ENCODE results near the gene DDX59. TPM values are rescaled to one million over a fixed set of nuclear protein-coding genes. Genes with fewer than 3 reads are reported as not detected.

DDX59 gene
- total RNA-seq, 3 donors from 2014 or later: 23.6 to 30.1 (median 24.2) TPM

DNA sequence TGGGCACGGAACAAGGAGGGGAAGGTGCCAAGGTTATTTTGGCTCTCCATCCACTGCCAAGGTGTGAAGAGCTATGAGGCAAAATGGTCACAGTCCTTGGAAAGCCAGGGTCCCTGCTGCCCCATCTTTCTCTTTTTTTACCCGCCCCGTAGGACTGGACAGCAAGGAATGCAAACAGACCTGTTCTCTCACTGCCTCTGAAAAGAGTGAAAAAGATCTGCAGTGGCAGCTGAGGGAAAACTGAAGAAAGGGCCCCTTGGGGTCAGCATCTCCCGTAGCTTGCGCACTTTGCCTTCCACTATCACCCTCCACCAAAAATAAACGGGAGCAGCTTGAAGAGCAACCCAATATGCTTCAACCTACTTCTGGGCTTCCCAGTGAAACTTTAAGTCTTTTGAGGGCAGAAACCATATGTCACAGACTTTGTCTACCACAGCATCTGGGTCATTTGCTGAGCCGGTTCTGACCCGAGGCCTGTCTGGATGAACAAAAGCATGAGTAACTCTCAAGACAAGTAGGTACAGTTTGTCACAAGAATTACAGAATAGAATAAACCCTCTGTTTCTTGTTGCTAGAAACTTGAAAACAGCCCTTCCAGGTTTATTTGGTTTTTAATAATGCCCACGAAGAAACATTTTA lies 39.7 kb downstream of the DDX59 start:
- no peak for DNase-seq (ENCODE audit: low spot score in 2 of 2)
- TF ChIP-seq POLR2A (IDR thresholded peaks at IDR 0.05) (no peak), POLR2AphosphoS5 (IDR thresholded peaks at IDR 0.05) (no peak)
- TF ChIP-seq, protein P1, sequence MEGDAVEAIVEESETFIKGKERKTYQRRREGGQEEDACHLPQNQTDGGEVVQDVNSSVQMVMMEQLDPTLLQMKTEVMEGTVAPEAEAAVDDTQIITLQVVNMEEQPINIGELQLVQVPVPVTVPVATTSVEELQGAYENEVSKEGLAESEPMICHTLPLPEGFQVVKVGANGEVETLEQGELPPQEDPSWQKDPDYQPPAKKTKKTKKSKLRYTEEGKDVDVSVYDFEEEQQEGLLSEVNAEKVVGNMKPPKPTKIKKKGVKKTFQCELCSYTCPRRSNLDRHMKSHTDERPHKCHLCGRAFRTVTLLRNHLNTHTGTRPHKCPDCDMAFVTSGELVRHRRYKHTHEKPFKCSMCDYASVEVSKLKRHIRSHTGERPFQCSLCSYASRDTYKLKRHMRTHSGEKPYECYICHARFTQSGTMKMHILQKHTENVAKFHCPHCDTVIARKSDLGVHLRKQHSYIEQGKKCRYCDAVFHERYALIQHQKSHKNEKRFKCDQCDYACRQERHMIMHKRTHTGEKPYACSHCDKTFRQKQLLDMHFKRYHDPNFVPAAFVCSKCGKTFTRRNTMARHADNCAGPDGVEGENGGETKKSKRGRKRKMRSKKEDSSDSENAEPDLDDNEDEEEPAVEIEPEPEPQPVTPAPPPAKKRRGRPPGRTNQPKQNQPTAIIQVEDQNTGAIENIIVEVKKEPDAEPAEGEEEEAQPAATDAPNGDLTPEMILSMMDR (IDR thresholded peaks at IDR 0.05): no peak
- no peaks in the 10 kb centered on the region for H3K27me3 ChIP-seq
- H3K4me1 ChIP-seq: no peaks in the 10 kb centered on the region
- intact Hi-C loops (cut with DNase I; ENCODE audit: low total_unique reads): no loop called here
- no peak overlapping the region for H3K4me3 ChIP-seq
- H3K27ac ChIP-seq: no peak overlapping the region
- no peaks in the 10 kb centered on the region for H3K36me3 ChIP-seq
- H3K9me3 ChIP-seq: no peaks in the 10 kb centered on the region

DNA sequence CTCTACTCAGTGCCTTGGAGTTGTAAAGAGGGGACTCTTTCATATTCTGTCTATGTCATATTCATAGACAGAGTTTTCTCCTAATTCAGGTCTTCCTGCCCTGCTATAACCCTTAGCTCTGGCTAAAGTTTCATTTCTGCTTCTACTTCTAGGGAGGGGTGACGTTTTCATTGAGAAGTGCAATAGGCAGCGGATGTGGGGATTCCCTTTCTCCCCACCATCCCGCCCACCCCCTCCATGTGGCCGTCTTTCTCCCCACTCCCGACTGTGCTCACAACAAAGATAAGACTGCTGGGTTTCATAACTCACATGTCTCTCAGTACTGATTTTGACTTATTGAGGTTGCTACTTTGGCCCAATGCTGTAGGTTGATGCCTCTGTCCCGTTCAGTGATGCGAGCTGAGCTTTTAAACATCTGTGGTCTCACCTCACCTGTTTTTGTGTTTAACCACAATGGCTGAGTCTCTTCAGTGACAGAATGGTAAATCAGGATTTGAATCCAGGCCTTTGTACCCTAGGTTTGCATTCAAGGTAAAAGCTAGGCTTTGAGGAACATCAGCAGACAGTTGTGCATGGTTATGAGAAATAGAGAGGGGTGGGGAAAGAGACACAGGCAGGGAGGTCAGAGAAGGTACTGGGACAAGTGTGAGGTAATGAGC lies 41.4 kb downstream of the DDX59 start:
- no peaks in the 10 kb centered on the region for H3K9me3 ChIP-seq
- intact Hi-C loops (cut with DNase I; ENCODE audit: low total_unique reads): no loop called here
- H3K27ac ChIP-seq: no peak overlapping the region
- no peaks in the 10 kb centered on the region for H3K4me1 ChIP-seq
- DNase-seq (ENCODE audit: low spot score in 2 of 2): no peak
- no peak overlapping the region for H3K4me3 ChIP-seq
- no peaks in the 10 kb centered on the region for H3K27me3 ChIP-seq
- no peaks in the 10 kb centered on the region for H3K36me3 ChIP-seq
- TF ChIP-seq POLR2A (IDR thresholded peaks at IDR 0.05) (no peak), POLR2AphosphoS5 (IDR thresholded peaks at IDR 0.05) (no peak)
- TF ChIP-seq, protein P1 (IDR thresholded peaks at IDR 0.05): no peak

DNA sequence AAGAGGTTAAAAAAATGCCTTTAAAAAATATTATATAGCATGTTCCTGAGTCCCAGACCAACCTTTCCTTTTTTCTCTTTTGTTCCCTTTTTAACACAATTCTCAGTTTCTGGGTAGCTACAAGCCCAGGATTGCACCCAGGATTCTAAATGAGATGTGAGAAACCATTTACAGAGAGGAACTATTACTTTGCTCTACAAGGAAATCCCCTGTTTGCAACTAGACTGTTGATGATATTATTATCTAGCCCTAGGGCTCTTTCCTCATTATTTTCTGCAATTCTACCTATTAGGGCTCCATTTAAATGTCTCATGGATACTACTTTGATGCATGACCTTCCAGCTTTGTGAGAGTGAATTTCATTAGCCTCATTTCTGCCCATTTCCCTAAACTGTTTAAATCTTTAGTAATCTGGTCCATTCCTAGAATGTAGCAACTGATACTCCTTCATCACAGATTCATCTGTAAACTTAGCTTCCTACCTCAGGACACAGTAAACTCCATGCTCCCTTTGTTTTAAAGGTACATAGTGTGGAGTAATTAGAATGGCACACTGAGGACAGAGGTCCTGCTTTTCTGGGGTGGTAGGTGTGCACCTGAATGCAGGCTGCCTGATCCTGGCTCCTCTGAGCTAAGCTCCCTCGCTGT lies 42.0 kb downstream of the DDX59 start:
- TF ChIP-seq, protein P1 (IDR thresholded peaks at IDR 0.05): no peak
- no peak for TF ChIP-seq POLR2AphosphoS5 (IDR thresholded peaks at IDR 0.05)
- no peak for TF ChIP-seq POLR2A (IDR thresholded peaks at IDR 0.05)
- H3K9me3 ChIP-seq: no peaks in the 10 kb centered on the region
- no peak for DNase-seq (ENCODE audit: low spot score in 2 of 2)
- no peaks in the 10 kb centered on the region for H3K36me3 ChIP-seq
- H3K4me1 ChIP-seq: no peaks in the 10 kb centered on the region
- H3K27ac ChIP-seq: no peak overlapping the region
- H3K27me3 ChIP-seq: no peaks in the 10 kb centered on the region
- no peak overlapping the region for H3K4me3 ChIP-seq
- intact Hi-C loops (cut with DNase I; ENCODE audit: low total_unique reads): no loop called here

DNA sequence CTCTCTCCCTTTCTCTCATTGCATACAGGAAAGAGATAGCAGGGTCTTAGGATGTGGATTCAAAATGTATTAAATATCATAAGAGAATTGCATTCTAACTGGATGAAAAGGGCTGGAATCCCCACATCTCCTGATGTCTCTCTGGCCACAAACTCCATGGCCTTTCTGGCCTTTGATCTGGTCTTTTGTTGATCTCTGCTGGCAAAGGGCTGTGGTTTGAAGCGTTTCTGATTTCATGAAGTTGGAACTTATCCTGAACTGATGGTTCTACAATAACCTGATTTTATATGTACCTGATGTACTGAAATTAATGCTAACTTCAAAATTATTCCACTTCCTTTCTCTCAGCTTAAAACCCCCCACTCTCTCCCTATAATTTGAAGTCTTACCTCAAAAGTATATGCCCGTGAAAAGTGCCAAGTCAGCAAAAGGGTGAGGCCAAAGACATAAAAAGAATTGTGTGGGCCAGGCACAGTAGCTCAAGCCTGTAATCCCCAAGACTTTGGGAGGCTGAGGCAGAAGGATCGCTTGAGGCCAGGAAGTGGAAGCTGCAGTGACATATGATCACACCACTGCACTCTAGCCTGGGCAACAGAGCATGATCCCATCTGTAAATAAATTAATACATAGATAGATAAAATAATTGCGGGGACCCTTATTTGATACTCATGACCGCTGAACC lies 42.7 kb downstream of the DDX59 start:
- TF ChIP-seq, protein P1 (IDR thresholded peaks at IDR 0.05): no peak
- no peak for TF ChIP-seq POLR2A (IDR thresholded peaks at IDR 0.05)
- TF ChIP-seq POLR2AphosphoS5 (IDR thresholded peaks at IDR 0.05): no peak
- intact Hi-C loops (cut with DNase I; ENCODE audit: low total_unique reads): no loop called here
- no peaks in the 10 kb centered on the region for H3K9me3 ChIP-seq

More for the DNA sequence above, 42.7 kb downstream of the DDX59 start:
- no peaks in the 10 kb centered on the region for H3K36me3 ChIP-seq
- no peak for DNase-seq (ENCODE audit: low spot score in 2 of 2)
- no peak overlapping the region for H3K27ac ChIP-seq
- H3K4me3 ChIP-seq: no peak overlapping the region
- H3K27me3 ChIP-seq: no peaks in the 10 kb centered on the region
- H3K4me1 ChIP-seq: no peaks in the 10 kb centered on the region
